8988T (cell line): ENCODE results near the gene COX20.

Source experiments
- DNase-seq: peaks from one replicate; pipeline ENCODE4 v3.0.0; 2011

The COX20 gene

GRCh38 chr1:244854166-244854565 is 18.7 kb downstream of the COX20 start:
- no peak for DNase-seq

DNA sequence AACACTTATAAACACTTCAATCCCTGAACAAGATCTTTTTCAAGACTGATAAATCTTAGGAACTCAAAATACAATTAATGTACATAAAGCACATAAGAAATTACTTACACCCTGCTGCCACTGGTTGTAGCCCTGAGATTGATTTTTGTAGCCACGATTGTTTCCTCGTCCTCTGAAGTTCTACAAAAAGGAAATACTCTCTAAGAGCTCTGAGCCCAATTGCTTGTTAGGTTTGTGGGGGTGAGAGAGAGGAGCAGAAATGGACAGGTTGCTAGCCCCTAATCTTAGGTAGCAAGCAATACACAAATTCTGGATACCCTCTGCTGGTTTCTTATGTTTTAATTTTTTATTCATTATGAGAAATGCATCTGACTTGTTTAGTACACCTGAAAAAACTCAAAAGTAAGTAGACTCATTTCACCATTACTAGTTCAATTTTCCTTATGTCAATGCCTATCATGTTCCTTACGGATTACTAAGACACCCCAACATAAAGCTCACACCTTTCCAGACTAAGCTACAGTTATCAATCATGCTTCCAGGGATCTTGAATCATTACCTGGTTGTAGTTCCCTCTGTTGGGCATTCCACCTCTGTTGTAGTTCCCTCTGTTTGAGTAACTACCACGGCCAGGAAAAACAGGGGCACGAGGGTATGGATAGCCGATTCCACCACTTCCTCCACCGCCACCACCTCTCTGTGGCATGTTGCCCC is 19.6 kb downstream of the COX20 start:
- DNase-seq = no peak

DNA sequence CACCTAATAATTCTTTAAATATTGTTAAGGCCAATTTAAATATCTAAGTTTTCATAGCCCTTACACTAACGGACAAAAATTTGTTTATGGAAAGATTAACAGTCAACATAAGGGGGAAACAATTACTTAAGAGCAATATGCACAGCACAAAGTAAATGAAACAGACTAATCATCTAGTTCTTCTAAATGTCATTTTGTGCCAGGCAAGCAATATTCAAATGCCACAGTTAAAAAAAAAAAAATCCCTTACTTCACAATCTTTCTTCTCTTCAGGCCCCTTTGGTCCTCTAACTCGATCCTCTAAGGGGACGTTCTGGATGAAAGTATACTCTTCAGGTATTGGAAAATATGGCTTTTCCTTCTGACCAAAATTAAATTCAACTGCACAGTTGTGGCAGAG is 22.3 kb downstream of the COX20 start:
- DNase-seq = no peak

DNA sequence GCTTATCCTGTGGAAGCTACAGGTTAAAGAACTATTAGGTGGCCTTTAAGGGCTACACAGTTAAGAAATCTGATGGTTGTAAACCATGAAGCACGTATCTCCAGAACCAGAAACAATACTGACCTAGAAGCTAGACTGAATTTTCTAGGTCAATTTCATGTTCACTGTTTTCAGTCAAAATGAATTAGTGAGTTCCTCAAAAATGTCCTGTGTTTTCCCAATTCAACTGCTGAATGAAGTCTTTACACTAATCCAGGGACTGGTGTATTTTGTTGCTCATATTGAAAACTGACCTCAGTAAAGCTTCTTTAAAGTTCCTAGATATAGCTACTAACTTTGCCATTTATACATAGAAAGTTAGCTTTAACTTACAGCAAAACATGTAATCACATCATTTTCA is 22.9 kb downstream of the COX20 start:
- DNase-seq = no peak

DNA sequence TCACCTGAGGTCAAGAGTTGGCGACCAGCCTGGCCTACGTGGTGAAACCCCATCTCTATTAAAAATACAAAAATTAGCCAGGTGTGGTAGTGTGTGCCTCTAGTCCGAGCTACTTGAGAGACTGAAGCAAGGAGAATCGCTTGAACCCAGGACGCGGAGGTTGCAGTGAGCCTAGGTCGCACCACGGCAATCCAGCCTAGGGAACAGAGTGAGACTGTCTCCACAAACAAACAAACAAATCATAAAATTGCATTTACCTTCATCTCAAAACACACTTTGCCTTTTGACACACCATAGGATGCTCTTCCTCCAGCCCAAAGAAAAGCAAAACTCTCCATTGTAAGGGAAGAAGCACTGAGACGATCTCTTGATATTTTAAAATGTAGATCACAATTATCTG is 24.6 kb downstream of the COX20 start:
- no peak for DNase-seq

DNA sequence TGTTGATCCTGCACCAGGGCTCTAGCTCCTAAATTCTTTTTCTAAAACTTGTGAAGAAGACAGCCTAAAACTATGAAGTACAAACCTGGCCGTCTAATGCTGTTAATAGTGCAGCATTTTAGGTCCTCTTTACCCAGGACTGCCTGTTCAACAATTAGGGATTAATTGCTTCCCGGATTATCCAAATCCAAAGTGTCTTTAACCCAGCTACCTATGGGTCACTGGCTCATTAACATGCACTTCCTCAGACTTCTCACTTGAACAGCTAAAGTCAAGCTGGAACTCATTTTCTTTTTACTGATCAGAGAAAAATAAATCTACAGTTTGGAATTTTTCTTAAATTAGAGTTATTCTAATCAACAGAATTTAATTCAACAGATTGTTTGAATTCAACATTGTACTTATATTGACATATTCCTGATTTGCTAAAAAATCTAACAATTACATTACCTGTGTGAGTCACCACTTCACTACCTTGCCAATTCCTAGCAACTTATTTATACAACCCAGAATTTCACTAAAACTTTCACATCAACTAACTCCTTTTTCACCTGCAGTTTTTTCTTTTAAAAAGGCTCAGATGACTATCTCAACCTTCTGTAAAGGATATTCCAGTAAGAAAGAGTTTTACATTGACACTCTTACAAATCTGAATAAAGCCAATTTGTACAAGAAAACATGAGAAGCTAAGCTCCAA is 25.6 kb downstream of the COX20 start:
- DNase-seq = no peak

DNA sequence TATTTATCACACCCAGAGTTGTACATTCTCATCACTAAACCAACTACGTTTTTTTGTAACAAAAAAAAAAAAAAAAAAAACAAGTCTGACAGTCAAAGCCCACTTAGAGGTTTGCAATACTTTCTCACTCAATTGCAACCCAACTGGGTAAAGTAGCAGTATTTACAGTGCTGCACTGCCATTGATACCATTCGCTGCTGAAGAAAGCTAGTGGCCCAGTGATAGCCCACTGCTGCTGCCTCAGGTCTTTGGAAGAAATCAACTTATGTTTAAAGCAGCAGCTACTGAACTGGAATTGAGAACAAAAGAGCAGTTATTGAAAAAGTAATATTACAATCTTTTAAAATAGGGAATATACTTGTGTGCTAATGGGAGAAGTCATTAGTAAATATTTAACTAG is 26.2 kb downstream of the COX20 start:
- no peak for DNase-seq

GRCh38 chr1:244862354-244862698 is 26.9 kb downstream of the COX20 start:
- no peak for DNase-seq

GRCh38 chr1:244862699-244863490 is 27.4 kb downstream of the COX20 start:
- DNase-seq = peak; percentile 76

- DNase-seq = no peak
Measured at GRCh38 chr1:244863491-244864252, 28.2 kb downstream of the COX20 start.

DNA sequence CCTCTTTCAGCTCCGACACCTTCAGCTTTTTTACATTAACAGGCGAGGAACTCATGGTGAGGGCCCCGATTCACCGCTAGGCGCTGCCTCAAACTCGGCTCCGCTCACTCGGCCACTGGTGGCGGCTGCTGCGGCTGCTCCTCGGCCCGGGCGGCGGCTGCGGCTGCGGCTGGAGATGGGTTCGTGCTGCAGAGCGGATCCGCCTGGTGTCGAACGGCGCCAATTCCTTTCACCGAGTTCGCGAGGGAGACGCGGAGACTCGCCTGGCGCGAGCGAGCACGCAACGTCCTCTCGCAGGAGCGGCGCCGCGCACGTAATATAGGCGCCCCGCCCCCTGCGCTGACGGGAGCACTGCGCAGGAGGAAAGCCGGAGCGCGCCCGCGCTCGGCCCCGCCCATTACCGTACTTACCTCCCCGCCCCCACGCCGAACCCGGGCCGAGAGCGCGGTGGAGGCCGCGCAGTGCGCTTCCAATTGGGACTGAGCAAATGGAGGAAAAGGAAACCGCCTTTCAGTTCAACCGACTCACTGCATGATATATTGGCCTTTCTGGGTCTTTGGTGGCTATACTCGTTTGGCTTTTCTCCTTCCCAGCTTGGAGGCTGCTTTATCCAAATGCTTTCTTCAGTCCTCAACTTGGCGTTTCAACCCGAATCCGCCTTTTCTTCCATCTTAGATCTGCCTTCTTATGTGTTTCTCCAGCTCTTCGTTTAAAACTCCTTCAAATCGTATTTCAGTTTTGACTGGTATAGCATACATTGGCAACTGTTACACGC is 29.0 kb downstream of the COX20 start, which contains the start of gene HNRNPU:
Gene HNRNPU (minus strand): TSS at position 291 of the 775 bp plus-strand sequence. CDS start 236 bp downstream, at position 55.
- peak; percentile 81 for DNase-seq

- no peak for DNase-seq
Measured at GRCh38 chr1:244865028-244865371, 29.5 kb downstream of the COX20 start.

DNA sequence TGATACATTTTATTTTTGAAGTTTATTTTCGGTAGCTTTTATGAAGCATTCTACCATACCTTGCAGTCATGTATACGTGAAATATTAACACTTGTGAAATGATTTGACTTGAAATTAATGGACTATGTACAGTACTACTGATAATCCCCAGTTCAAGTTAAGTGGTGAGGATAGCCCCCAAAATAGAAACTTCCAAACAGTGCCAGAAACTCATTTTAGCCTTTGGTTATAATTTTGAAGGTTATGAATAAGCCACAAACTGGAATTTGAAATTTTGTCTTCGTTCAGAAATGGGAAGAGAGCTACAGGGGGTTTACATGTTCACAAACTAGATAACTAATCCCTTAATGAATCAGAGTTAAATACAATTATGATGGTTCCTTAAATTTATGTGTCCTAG is 30.4 kb downstream of the COX20 start:
- DNase-seq = no peak

- DNase-seq = no peak
Measured at GRCh38 chr1:244866355-244866754, 30.9 kb downstream of the COX20 start.

DNA sequence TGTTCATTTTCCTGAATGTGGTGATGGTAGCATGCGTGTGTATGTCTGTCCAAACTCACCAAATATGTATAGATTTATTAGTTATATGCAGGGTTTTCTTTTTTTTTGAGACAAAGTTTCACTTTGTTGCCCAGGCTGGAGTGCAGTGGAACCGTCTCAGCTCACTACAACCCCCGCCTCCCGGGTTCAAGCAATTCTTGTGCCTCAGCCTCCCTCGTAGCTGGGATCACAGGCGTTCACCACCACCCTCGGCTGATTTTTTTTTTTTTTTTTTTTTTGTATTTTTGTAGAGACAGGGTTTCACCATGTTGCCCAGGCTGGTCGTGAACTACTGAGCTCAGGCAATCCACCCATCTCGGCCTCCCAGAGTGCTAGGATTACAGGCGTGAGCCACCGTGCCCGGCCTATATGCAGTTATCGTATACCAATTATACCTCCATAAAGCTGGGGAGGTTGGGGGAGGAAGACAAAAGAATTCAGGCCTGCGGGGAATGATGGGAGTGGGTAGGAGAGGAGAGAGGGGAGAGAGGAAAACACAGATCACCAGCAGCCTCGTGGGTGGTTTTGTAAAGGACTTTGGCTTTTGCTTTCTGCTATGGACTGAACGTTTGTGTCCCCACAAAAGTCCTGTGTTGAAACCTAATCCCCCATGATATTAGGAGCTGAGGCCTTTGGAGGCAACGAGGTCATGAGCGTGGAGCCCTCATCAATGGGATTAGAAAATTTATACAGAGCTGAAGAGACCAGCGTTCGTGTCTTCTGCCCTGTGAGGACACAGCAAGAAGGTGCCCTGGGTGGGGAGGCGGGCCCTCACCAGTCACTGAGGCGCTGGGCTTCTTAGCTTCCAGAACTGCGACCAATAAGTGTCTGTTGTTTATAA is 33.3 kb downstream of the COX20 start:
- DNase-seq = no peak

DNA sequence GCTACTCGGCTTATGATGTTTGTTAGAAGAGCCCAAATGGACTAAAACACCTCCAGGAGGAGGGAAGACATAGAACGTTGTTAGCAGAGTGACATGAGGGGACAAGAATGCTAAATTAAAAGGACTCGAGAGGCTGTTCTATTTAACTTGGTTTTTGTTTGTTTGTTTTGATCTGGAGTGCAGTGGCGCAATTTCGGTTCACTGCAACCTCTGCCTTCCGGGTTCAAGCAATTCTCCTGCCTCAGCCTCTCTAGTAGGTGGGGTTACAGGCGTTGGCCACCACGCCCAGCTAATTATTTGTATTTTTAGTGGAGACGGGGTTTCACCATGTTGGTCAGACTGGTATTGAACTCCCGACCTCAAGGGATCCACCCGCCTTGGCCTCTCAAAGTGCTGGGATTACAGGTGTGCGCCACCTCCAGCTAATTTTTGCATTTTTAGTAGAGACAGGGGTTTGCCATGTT is 33.9 kb downstream of the COX20 start:
- no peak for DNase-seq

DNA sequence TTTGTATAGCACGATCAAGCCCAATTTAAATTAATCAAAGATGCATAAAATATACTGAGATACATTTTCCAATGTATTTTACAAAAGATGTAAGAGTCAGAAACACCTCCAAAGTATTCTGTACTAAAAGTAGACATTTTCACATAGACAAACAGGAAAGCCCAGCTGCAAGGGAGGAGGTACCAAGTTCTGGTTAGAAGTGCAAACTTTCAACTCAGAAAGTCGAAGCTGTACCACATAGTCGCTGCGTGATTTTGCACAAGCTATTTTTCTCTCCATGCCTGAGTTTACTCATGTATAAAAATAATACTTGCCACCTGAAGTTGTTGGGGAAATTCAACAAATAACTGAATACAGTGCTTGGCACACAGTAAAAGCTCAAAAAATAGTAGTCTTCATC is 34.5 kb downstream of the COX20 start:
- DNase-seq = no peak

DNA sequence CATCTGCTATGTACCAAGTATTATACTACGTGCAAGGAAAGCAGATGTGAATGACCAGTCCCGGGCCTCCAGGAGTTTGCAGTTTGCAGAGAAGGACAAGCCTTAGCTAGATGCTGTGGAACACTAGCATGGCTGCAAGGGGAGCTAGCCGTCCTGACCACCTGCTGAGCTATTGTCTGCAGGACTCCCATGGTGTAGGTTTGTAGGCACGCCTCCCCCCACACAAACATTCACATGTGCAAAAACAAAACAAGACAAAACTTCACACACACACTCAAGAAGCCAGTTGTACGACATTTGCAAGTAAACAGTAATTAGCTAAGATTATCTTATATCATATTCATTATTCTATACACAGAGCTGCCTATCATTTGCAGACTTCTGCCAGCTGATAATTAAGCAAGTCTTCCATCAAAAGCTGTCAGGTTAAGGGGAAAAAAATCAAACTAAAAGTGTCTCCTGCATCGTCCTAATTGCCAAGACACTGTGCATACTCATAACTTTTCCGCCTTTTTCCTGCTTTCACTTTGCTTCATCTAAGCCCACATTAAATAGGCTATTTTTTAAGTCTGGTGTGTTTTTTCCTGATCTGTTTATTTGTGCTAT is 39.6 kb downstream of the COX20 start:
- DNase-seq = no peak

GRCh38 chr1:244876228-244876910 is 40.9 kb downstream of the COX20 start:
- DNase-seq = no peak

- DNase-seq = no peak
Measured at GRCh38 chr1:244878681-244879080, 43.2 kb downstream of the COX20 start.
